ENCODE measurements around the gene GAS2L1.

GAS2L1 gene

GRCh38 chr22:29306175-29306834 lies at the start of gene GAS2L1:
Gene GAS2L1, plus strand, starts transcription at chr22:29306650. Its CDS starts 1,456 bp downstream, at chr22:29308106.
- DNase-seq: peak; percentile 73
- Histone ChIP-seq H3K27me3 (replicated peaks) (no peaks in the 10 kb centered on the region), H3K27ac (peak within 1 kb of the TSS; percentile 74), H3K4me3 (ENCODE audit: low read depth, low read length) (peak within 1 kb of the TSS; percentile 71), H3K36me3 (replicated peaks) (peaks cover 2% of the 10 kb centered on the region)
- TF ChIP-seq CTCF (IDR thresholded peaks at IDR 0.05; ENCODE audit: low read depth, low read length, missing control alignments): peak; percentile 76
- in situ Hi-C loops (cut with HindIII; ENCODE audit: low pct_ligation_motif_present, low sequenced_read_pairs): no loop called here

GRCh38 chr22:29257751-29258181 lies 48.7 kb upstream of the GAS2L1 start:
- no peak overlapping the region for H3K4me3 ChIP-seq (ENCODE audit: low read depth, low read length)
- no peak for DNase-seq
- no peaks in the 10 kb centered on the region for H3K36me3 ChIP-seq (replicated peaks)
- TF ChIP-seq CTCF (IDR thresholded peaks at IDR 0.05; ENCODE audit: low read depth, low read length, missing control alignments): no peak
- H3K27me3 ChIP-seq (replicated peaks): no peaks in the 10 kb centered on the region
- no peak overlapping the region for H3K27ac ChIP-seq
- in situ Hi-C loops (cut with HindIII; ENCODE audit: low pct_ligation_motif_present, low sequenced_read_pairs): no loop called here

GRCh38 chr22:29258407-29259252 lies 47.8 kb upstream of the GAS2L1 start:
- TF ChIP-seq CTCF (IDR thresholded peaks at IDR 0.05; ENCODE audit: low read depth, low read length, missing control alignments): no peak
- DNase-seq: no peak
- in situ Hi-C loops (cut with HindIII; ENCODE audit: low pct_ligation_motif_present, low sequenced_read_pairs): no loop called here
- Histone ChIP-seq H3K27me3 (replicated peaks) (no peaks in the 10 kb centered on the region), H3K4me3 (ENCODE audit: low read depth, low read length) (no peak overlapping the region), H3K36me3 (replicated peaks) (no peaks in the 10 kb centered on the region), H3K27ac (no peak overlapping the region)

- H3K4me3 ChIP-seq (ENCODE audit: low read depth, low read length): no peak overlapping the region
- no peak for DNase-seq
- in situ Hi-C loops (cut with HindIII; ENCODE audit: low pct_ligation_motif_present, low sequenced_read_pairs): no loop called here
- H3K27ac ChIP-seq: no peak overlapping the region
- peak; percentile 42 for TF ChIP-seq CTCF (IDR thresholded peaks at IDR 0.05; ENCODE audit: low read depth, low read length, missing control alignments)
- H3K36me3 ChIP-seq (replicated peaks): no peaks in the 10 kb centered on the region
- H3K27me3 ChIP-seq (replicated peaks): no peaks in the 10 kb centered on the region
Observed at GRCh38 chr22:29259253-29259899, 47.1 kb upstream of the GAS2L1 start.

- no peak overlapping the region for H3K4me3 ChIP-seq (ENCODE audit: low read depth, low read length)
- TF ChIP-seq CTCF (IDR thresholded peaks at IDR 0.05; ENCODE audit: low read depth, low read length, missing control alignments): no peak
- no peak overlapping the region for H3K27ac ChIP-seq
- no peaks in the 10 kb centered on the region for H3K27me3 ChIP-seq (replicated peaks)
- no peak for DNase-seq
- peaks cover under 1% of the 10 kb centered on the region for H3K36me3 ChIP-seq (replicated peaks)
- in situ Hi-C loops (cut with HindIII; ENCODE audit: low pct_ligation_motif_present, low sequenced_read_pairs): no loop called here
Observed at GRCh38 chr22:29260031-29260560, 46.4 kb upstream of the GAS2L1 start.

Data from brain microvascular endothelial cell (primary cell).